Smooth muscle cell (in vitro differentiated cells): ENCODE measurements around the gene HDAC9. TPM values are rescaled to one million over a fixed set of nuclear protein-coding genes. Genes with fewer than 3 reads are reported as not detected.

Source experiments
- DNase-seq: peaks from one replicate; lab custom pipeline; 2025; ENCODE audit not compliant: unreplicated experiment; lab: John Stamatoyannopoulos, UW
- H2AFZ ChIP-seq: fragments of 200-600 bp; sonication (generic); 2 replicates; pipeline ENCODE4 v1.6.0; 2016; ENCODE audit warnings: antibody characterized with exemption, low read depth, mild to moderate bottlenecking
- H3F3A ChIP-seq: fragments of 200-600 bp; sonication (generic); 2 replicates; pipeline ENCODE4 v1.6.0; 2017; ENCODE audit warnings: antibody characterized with exemption, low read depth
- H3K27ac ChIP-seq: fragments of 200-600 bp; sonication (generic); 2 replicates; pipeline ENCODE4 v1.5.1; 2016; ENCODE audit warnings: low read depth, mild to moderate bottlenecking
- H3K27me3 ChIP-seq: fragments of 200-600 bp; sonication (generic); 2 replicates; pipeline ENCODE4 v1.6.1; 2016; ENCODE audit warnings: low read depth, mild to moderate bottlenecking
- H3K36me3 ChIP-seq: fragments of 200-600 bp; sonication (generic); 2 replicates; pipeline ENCODE4 v1.5.1; 2016; ENCODE audit warnings: low read depth
- H3K4me1 ChIP-seq: fragments of 200-600 bp; sonication (generic); 2 replicates; pipeline ENCODE4 v1.5.1; 2016; ENCODE audit warnings: low read depth
- H3K4me2 ChIP-seq: fragments of 200-600 bp; sonication (generic); 2 replicates; pipeline ENCODE4 v1.6.0; 2016; ENCODE audit warnings: mild to moderate bottlenecking
- H3K4me3 ChIP-seq: fragments of 200-600 bp; sonication (generic); 2 replicates; pipeline ENCODE4 v1.5.1; 2016; ENCODE audit warnings: mild to moderate bottlenecking
- H3K79me2 ChIP-seq: fragments of 200-600 bp; sonication (generic); 2 replicates; pipeline ENCODE4 v1.6.0; 2016; ENCODE audit warnings: low read depth, mild to moderate bottlenecking
- H3K9ac ChIP-seq: fragments of 200-600 bp; sonication (generic); 2 replicates; pipeline ENCODE4 v1.6.0; 2016; ENCODE audit warnings: low read depth
- H3K9me3 ChIP-seq: fragments of 200-600 bp; sonication (generic); replicated peaks from 2 replicates; pipeline ENCODE4 v1.5.1; 2016; ENCODE audit warnings: low read depth
- H4K20me1 ChIP-seq: fragments of 200-600 bp; sonication (generic); 2 replicates; pipeline ENCODE4 v1.6.0; 2016; ENCODE audit warnings: low read depth
- WGBS: methylation state at CpG from one replicate; pipeline ENCODE4 v1.1.7; 2016; ENCODE audit warnings: low lambda C conversion rate; 5-methylcytosine and 5-hydroxymethylcytosine counted together
- polyA plus RNA-seq: library from polyadenylated mRNA; unstranded; fragments of >200 nt; fragmentation: Nextera tagmentation; extraction: Ambion mirVana; gene quantifications from 2 replicates; pipeline ENCODE4 v1.2.1, GENCODE V29; 2016
- total RNA-seq: library from RNA; depleted of rRNA; stranded (reverse); fragments of >200 nt; gene quantifications from 2 replicates; pipeline ENCODE4 v1.2.3, GENCODE V29; 2014
- TF ChIP-seq, protein P1 (sequence below): fragments of 200-600 bp; sonication (generic); IDR thresholded peaks from 2 replicates; pipeline ENCODE4 v1.5.1; 2017; ENCODE audit warnings: borderline replicate concordance, mild to moderate bottlenecking, antibody characterized with exemption; ENCODE audit not compliant: insufficient read depth, poor library complexity, severe bottlenecking

HDAC9 gene
- total and polyA plus RNA-seq, 2 experiments from 2014 or later, result 2.2 to 7.1 TPM

DNA sequence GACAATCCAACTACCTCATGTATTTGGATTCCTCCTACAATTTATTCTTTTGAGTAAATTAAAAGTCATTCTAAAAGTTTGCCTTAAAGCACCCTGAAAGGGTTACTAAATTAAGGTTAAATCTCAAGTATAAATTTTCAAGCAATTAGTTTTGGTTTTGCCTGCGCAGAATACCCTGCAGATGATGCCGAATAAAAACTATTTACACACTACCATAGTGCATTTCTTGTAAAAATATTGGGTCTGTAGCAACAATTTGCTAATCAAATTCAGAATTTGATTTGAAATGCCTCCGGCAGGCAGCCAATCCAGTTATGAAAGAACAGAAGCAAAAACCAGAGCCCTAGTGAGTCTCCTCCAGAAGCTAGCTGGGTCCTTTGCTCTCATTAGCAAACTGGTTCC, 499.7 kb downstream of the HDAC9 start:
- no peaks in the 10 kb centered on the region for H3K9me3 ChIP-seq
- H2AFZ ChIP-seq, result no peak overlapping the region
- H3K79me2 ChIP-seq, result no peaks in the 10 kb centered on the region
- no peaks in the 10 kb centered on the region for H3K27me3 ChIP-seq
- no peaks in the 10 kb centered on the region for H3F3A ChIP-seq
- H3K4me3 ChIP-seq, result no peak overlapping the region
- H4K20me1 ChIP-seq, result no peaks in the 10 kb centered on the region
- no peak overlapping the region for H3K4me2 ChIP-seq
- no peaks in the 10 kb centered on the region for H3K4me1 ChIP-seq
- no peak for DNase-seq
- TF ChIP-seq, protein P1, sequence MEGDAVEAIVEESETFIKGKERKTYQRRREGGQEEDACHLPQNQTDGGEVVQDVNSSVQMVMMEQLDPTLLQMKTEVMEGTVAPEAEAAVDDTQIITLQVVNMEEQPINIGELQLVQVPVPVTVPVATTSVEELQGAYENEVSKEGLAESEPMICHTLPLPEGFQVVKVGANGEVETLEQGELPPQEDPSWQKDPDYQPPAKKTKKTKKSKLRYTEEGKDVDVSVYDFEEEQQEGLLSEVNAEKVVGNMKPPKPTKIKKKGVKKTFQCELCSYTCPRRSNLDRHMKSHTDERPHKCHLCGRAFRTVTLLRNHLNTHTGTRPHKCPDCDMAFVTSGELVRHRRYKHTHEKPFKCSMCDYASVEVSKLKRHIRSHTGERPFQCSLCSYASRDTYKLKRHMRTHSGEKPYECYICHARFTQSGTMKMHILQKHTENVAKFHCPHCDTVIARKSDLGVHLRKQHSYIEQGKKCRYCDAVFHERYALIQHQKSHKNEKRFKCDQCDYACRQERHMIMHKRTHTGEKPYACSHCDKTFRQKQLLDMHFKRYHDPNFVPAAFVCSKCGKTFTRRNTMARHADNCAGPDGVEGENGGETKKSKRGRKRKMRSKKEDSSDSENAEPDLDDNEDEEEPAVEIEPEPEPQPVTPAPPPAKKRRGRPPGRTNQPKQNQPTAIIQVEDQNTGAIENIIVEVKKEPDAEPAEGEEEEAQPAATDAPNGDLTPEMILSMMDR, result no peak
- no peak overlapping the region for H3K9ac ChIP-seq
- H3K27ac ChIP-seq, result peak overlapping the region; percentile 65
- WGBS, result 94% methylated on average over 3 of the region's 3 CpGs
- no peaks in the 10 kb centered on the region for H3K36me3 ChIP-seq

DNA sequence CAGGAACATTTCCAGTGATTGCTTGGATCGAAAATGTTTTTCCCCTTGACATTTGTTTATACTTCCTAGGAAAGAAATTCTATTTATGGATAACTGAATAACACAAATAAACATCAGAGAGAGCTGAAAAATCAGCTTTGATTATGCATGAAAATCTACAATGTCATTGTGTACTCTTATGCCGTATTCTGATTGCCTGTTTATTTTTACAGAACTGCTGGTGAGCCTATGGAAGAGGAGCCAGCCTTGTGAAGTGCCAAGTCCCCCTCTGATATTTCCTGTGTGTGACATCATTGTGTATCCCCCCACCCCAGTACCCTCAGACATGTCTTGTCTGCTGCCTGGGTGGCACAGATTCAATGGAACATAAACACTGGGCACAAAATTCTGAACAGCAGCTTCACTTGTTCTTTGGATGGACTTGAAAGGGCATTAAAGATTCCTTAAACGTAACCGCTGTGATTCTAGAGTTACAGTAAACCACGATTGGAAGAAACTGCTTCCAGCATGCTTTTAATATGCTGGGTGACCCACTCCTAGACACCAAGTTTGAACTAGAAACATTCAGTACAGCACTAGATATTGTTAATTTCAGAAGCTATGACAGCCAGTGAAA, 500.4 kb downstream of the HDAC9 start:
- H3K79me2 ChIP-seq, result no peaks in the 10 kb centered on the region
- peak overlapping the region; percentile 65 for H3K27ac ChIP-seq
- H3K4me1 ChIP-seq, result no peaks in the 10 kb centered on the region
- H3K27me3 ChIP-seq, result no peaks in the 10 kb centered on the region
- no peaks in the 10 kb centered on the region for H3K9me3 ChIP-seq
- no peak overlapping the region for H3K9ac ChIP-seq
- no peaks in the 10 kb centered on the region for H4K20me1 ChIP-seq
- H2AFZ ChIP-seq, result no peak overlapping the region
- TF ChIP-seq, protein P1, result no peak
- no peak overlapping the region for H3K4me3 ChIP-seq
- H3K36me3 ChIP-seq, result no peaks in the 10 kb centered on the region
- 74% methylated on average over 5 of the region's 5 CpGs for WGBS
- DNase-seq, result no peak
- H3K4me2 ChIP-seq, result no peak overlapping the region
- no peaks in the 10 kb centered on the region for H3F3A ChIP-seq

DNA sequence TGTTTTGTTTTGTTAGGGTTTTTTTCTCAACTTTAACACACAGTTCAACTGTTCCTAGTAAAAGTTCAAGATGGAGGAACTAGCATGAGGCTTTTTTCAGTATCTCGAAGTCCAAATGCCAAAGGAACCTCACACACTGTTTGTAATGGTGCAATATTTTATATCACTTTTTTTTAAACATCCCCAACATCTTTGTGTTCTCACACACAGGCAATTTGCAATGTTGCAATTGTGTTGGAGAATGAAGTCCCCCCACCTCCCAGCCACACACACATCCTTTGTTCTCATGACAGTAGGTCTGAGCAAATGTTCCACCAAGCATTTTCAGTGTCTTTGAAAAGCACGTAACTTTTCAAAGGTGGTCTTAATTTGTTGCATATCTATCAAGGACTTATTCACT, 501.0 kb downstream of the HDAC9 start:
- Histone ChIP-seq H3K4me2 (no peak overlapping the region), H3K27ac (no peak overlapping the region), H2AFZ (no peak overlapping the region), H3K36me3 (no peaks in the 10 kb centered on the region), H3K4me3 (no peak overlapping the region), H3F3A (no peaks in the 10 kb centered on the region), H4K20me1 (no peaks in the 10 kb centered on the region), H3K4me1 (no peaks in the 10 kb centered on the region), H3K9me3 (no peaks in the 10 kb centered on the region), H3K79me2 (no peaks in the 10 kb centered on the region), H3K9ac (no peak overlapping the region), H3K27me3 (no peaks in the 10 kb centered on the region)
- 97% methylated on average over 2 of the region's 2 CpGs for WGBS
- TF ChIP-seq, protein P1, result no peak
- no peak for DNase-seq
